Tibial nerve (tissue), 4 donors: ENCODE results near the gene PGGHG. TPM values are rescaled to one million over a fixed set of nuclear protein-coding genes. Genes with fewer than 3 reads are reported as not detected.

Experiments used
- DNase-seq, 2 donors: peaks; one replicate each; pipeline ENCODE4 v3.0.0-alpha.2; 2019; ENCODE audit warnings: low spot score in 2 of 2
- H3K27ac ChIP-seq, 4 donors: fragments of 200-600 bp; sonication (generic) in 3 of 4; one replicate each; pipeline ENCODE4 v1.5.1; 2017 to 2019; ENCODE audit warnings: mild to moderate bottlenecking in 1 of 4
- H3K27me3 ChIP-seq, 2 donors: fragments of 200-600 bp; sonication (generic) in 1 of 2; one replicate each; pipeline versions ENCODE4 v1.5.1 to v1.6.0; 2017 to 2019
- H3K36me3 ChIP-seq, 3 donors: fragments of 200-600 bp; sonication (generic); one replicate each; pipeline ENCODE4 v1.5.1; 2018 to 2019
- H3K4me1 ChIP-seq, 4 donors: fragments of 200-600 bp; sonication (generic) in 3 of 4; one replicate each; pipeline ENCODE4 v1.5.1; 2017 to 2019
- H3K4me3 ChIP-seq, 4 donors: fragments of 200-600 bp; sonication (generic) in 3 of 4; one replicate each; pipeline ENCODE4 v1.5.1; 2017 to 2019; ENCODE audit warnings: mild to moderate bottlenecking in 1 of 4, moderate library complexity in 1 of 4
- H3K9me3 ChIP-seq, 4 donors: fragments of 200-600 bp; sonication (generic) in 3 of 4; one replicate each; pipeline ENCODE4 v1.5.1; 2017 to 2019
- CTCF ChIP-seq, 5 experiments: fragments of 200-600 bp in 3 of 5; fragments of 450-650 bp in 2 of 5; sonication (generic) in 3 of 5; IDR thresholded peaks; one replicate each; pipeline ENCODE4 v1.5.1; 2016 to 2019; ENCODE audit warnings: antibody characterized with exemption in 5 of 5, mild to moderate bottlenecking in 3 of 5, moderate library complexity in 2 of 5
- EP300 ChIP-seq, 2 donors: sonication (generic); formaldehyde crosslinking; IDR thresholded peaks; one replicate each; pipeline ENCODE4 v1.6.1; 2017; ENCODE audit warnings: antibody characterized with exemption in 2 of 2, mild to moderate bottlenecking in 1 of 2
- POLR2A ChIP-seq, 2 donors: fragments of 450-650 bp; IDR thresholded peaks; one replicate each; pipeline ENCODE4 v1.6.1; 2017; ENCODE audit warnings: antibody characterized with exemption in 2 of 2, mild to moderate bottlenecking in 2 of 2, moderate library complexity in 2 of 2
- WGBS, 2 donors: methylation state at CpG; one replicate each; pipeline ENCODE4 v1.1.5; 2018; 5-methylcytosine and 5-hydroxymethylcytosine counted together
- total RNA-seq, 4 donors: library from RNA; depleted of rRNA; stranded (reverse); fragments of >200 nt; gene quantifications; one replicate each; pipeline ENCODE4 v1.1.0, GENCODE V29; 2016

Gene PGGHG
- total RNA-seq, 4 donors from 2014 or later = 43.7 to 166 (median 55.6) TPM

DNA sequence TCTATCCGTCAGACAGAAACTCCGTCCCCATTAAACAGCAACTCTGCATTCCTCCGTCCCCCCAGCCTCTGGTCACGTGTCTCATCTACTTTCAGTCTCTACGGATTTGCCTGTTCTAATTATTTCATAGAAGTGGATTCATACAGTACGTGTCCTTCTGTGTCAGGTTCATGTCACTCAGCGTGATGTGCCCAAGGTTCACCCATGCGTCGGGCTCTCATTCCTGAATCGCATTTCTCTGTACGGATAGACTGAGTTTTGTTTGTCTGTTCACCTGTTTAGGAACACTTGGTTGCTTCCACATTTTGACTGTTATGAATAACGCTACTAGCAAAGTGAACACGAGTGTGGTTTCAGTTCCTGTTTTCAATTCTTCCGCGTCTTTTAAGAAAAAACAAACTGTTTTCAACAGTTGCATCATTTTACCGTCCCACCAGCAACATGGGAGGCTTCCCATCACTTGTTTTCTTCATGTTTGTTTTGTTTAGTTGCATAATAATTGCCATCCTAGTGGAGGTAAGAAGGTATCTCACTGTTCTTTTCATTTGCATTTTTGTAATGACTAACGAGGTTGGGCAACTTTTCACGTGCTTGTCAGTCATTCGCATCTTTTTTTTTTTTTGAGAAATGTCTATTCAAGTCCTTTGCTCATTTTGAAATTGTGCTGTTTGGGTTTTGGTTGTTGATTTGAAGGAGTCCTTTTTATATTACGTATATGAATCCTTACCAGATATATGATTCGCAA lies 19.6 kb upstream of the PGGHG start:
- DNase-seq = peak in 1 of 2 donors; percentile 35
- peak overlapping the region; percentile 67 to 87 (median 84) for H3K27ac ChIP-seq
- peak overlapping the region in 2 of 4 donors; percentile 17 to 50 for H3K4me3 ChIP-seq
- peaks cover 0 to 11% (median 0%) of the 10 kb centered on the region in 4 donors for H3K9me3 ChIP-seq
- WGBS, 2 donors = 49 to 50% methylated on average over 21 of the region's 21 CpGs
- no peaks in the 10 kb centered on the region for H3K27me3 ChIP-seq
- H3K36me3 ChIP-seq = no peaks in the 10 kb centered on the region
- TF ChIP-seq CTCF (IDR thresholded peaks at IDR 0.05) (peak in 2 of 5 experiments; percentile 9 to 48), EP300 (IDR thresholded peaks at IDR 0.05) (peak in 1 of 2 donors; percentile 72), POLR2A (IDR thresholded peaks at IDR 0.05) (peak in 1 of 2 donors; percentile 7)
- H3K4me1 ChIP-seq = peaks cover 0 to 24% (median 8%) of the 10 kb centered on the region in 4 donors

DNA sequence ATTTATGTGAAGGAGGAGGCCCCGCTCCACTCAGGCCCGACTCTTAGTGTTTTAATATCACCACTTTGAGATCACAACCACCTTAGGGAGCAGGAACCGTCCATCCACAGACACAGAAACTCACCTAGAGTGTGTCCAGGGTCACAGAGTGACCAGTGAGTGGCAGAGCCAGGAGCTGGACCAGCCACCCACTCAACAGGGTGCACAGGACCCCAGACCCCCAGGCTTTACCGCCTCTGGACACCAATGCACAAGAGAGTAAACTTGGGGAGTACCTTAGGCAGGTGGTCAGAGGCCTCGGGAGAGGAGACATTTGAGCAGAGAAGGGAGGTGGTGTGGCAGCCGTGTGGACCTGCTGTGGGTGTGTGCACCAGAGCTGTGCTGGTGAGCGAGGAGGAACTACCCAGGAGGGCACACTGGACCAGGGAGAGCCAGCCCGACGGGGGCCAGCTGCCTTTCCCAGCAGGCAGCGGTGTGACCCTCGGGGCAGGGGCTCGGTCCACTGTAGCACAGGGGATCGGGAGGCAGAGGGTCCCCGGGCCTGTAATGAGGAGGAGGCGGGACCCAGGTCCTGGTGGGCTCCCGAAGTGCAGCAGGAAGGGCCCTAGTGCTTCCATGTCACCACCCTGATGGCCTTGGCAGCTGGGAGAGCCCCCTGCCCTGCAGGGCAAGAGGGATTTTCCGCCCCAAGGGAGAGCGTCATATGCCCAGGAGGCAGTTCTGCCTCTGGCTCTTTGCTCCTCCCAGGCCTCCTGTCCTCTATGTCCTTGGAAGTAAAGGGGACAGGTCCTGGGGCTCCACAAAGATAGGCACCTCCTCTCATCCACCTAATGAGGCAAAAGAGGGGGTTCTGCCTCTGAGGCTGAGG lies 18.2 kb upstream of the PGGHG start:
- Histone ChIP-seq H3K4me1 (peaks cover 0 to 24% (median 8%) of the 10 kb centered on the region in 4 donors), H3K9me3 (peaks cover 0 to 7% (median 0%) of the 10 kb centered on the region in 4 donors), H3K27ac (peak overlapping the region in 3 of 4 donors; percentile 57 to 87 (median 86)), H3K36me3 (no peaks in the 10 kb centered on the region), H3K4me3 (no peak overlapping the region), H3K27me3 (no peaks in the 10 kb centered on the region)
- WGBS, 2 donors = 77 to 79% methylated on average over 17 to 18 of the region's 18 CpGs
- no peak for TF ChIP-seq EP300 (IDR thresholded peaks at IDR 0.05)
- TF ChIP-seq POLR2A (IDR thresholded peaks at IDR 0.05) = no peak
- no peak for TF ChIP-seq CTCF (IDR thresholded peaks at IDR 0.05)
- no peak for DNase-seq

- WGBS, 2 donors = 74 to 84% methylated on average over 8 of the region's 8 CpGs
Observed at GRCh38 chr11:271319-271715, 17.6 kb upstream of the PGGHG start.

GRCh38 chr11:272195-272930 lies 16.6 kb upstream of the PGGHG start:
- TF ChIP-seq CTCF (IDR thresholded peaks at IDR 0.05) (no peak), EP300 (IDR thresholded peaks at IDR 0.05) (no peak), POLR2A (IDR thresholded peaks at IDR 0.05) (no peak)
- Histone ChIP-seq H3K36me3 (no peaks in the 10 kb centered on the region), H3K9me3 (peaks cover 0 to 4% (median 0%) of the 10 kb centered on the region in 4 donors), H3K27me3 (no peaks in the 10 kb centered on the region), H3K4me1 (peaks cover 0 to 21% (median 8%) of the 10 kb centered on the region in 4 donors), H3K4me3 (no peak overlapping the region), H3K27ac (peak overlapping the region in 1 of 4 donors; percentile 87)
- 88 to 90% methylated on average over 22 of the region's 22 CpGs for WGBS, 2 donors
- no peak for DNase-seq

More at GRCh38 chr11:271319-271715, 17.6 kb upstream of the PGGHG start:
- H3K27me3 ChIP-seq = no peaks in the 10 kb centered on the region
- no peaks in the 10 kb centered on the region for H3K36me3 ChIP-seq
- peak overlapping the region in 3 of 4 donors; percentile 57 to 87 (median 86) for H3K27ac ChIP-seq
- no peak overlapping the region for H3K4me3 ChIP-seq
- DNase-seq = no peak
- H3K4me1 ChIP-seq = peaks cover 0 to 24% (median 8%) of the 10 kb centered on the region in 4 donors
- peaks cover 0 to 2% (median 0%) of the 10 kb centered on the region in 4 donors for H3K9me3 ChIP-seq
- no peak for TF ChIP-seq CTCF (IDR thresholded peaks at IDR 0.05)
